GM19099 (cell line): ENCODE measurements around the gene SNRNP25.

Experiments used
- POLR2A ChIP-seq: IDR thresholded peaks from 3 replicates; pipeline ENCODE4 v1.6.1; 2011; ENCODE audit warnings: low read depth; ENCODE audit not compliant: insufficient read length; ENCODE audit errors: extremely low read depth

SNRNP25 gene

GRCh38 chr16:53346-54236 is at the start of gene SNRNP25, which contains the start of gene POLR3K:
Gene SNRNP25 (plus strand): TSS chr16:53828. CDS start chr16:54017, 189 bp downstream.
Gene POLR3K (minus strand): TSS chr16:53608. CDS start chr16:53586, 22 bp downstream.
- peak; percentile 89 for TF ChIP-seq POLR2A

GRCh38 chr16:9903-10665 is 43.5 kb upstream of the SNRNP25 start:
- no peak for TF ChIP-seq POLR2A

DNA sequence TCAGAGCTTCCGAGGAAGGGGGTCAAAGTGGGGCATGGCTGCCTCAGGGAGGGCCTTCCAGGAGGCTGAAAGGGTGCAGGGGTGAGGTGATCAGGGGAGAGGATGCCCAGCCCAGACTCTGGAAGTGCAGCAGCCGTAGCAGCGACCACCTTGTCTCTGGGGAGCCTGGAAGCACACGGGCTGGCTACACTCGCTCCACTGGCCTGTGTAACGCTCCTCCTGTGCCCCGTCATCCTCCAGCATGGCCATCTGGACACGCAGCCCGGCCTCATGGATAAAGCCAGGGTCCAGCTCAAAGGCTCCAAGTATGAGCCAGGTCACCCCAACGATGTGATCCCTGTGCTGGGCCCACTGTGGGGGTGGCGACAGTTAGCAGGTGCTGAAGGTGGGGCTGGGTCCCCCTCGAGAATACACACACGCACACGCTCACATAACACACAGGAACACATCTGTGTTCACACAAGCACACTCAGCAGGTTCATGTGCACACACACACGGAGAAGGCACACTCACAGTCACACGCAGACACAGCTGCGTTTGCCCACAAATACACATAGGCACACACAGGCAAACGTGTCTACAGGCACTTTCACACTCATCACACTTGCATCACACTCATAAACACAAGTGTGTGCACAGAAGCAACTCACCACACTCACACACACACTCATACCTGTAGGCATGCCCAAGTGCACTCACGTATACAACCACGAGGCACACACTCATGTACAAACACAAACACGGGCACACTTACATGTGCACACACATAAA is 19.6 kb upstream of the SNRNP25 start:
- TF ChIP-seq POLR2A, result no peak

DNA sequence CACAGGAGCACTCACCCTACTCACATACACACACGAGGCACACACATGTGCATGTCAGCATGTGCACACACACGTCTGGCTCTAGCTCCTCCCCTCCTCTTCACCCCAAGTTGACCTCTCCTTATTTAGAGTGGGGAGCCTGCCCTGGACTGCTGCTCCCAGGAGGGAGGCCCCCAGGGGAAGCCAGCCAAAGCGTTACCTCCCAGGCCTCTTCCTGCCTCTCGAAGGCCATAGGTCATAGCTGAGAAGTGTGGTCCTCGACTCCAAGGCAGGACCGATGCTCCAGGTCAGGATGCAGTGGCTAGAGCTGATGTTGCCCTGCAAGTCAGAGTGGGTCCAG is 19.0 kb upstream of the SNRNP25 start:
- peak; percentile 0 for TF ChIP-seq POLR2A

- TF ChIP-seq POLR2A, result no peak
These were observed 18.5 kb upstream of the SNRNP25 start for GRCh38 chr16:35011-35677.

DNA sequence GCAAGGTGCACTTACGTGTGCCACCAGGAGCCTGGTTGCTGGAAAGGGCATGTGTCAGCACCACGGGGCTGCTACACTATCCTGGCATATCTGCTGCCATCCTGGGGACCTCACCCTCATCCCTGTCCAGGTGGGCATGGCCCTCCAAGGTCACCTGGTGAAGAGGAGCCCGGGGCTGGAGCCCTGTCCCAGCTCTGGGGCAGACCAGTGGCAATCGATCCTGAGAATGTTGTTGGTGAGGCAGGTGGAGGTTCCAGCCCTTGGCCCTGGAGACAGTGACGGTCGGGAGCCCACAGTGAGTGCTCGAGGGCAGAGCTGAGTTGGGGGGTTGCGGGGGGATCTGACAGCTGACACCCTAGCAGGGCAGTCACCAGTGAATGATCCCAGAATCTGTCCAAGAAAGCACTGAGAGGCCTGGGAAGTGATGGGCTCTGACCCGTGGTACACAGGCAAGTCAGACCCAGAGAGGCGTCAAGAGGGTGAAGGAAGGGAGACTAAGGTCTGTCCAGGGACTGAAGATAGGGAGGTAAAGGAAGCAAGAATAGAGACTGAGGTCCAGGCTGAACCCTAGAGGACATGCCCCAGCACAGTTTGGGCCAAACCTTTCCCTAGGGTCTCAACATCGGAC is 17.8 kb upstream of the SNRNP25 start:
- no peak for TF ChIP-seq POLR2A

GRCh38 chr16:36336-36984 is 17.2 kb upstream of the SNRNP25 start:
- TF ChIP-seq POLR2A, result no peak

DNA sequence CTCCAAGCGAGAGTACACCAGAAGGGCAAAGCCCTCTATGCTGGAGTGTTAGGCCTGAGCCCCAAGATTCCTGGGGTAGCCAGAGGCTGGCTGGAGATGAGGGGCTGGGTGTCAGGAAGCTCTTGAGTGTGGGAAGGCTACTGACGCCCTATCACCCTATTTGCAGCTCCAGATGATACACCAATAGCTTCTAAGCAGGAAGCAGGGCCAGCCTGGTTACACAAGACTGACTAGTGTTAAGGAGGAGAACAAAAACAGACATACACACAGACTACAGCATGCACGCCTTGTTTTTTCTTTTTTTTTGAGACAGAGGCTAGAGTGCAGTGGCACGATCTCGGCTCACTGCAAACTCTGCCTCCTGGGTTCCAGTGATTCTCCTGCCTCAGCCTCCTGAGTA is 16.1 kb upstream of the SNRNP25 start:
- TF ChIP-seq POLR2A, result no peak

DNA sequence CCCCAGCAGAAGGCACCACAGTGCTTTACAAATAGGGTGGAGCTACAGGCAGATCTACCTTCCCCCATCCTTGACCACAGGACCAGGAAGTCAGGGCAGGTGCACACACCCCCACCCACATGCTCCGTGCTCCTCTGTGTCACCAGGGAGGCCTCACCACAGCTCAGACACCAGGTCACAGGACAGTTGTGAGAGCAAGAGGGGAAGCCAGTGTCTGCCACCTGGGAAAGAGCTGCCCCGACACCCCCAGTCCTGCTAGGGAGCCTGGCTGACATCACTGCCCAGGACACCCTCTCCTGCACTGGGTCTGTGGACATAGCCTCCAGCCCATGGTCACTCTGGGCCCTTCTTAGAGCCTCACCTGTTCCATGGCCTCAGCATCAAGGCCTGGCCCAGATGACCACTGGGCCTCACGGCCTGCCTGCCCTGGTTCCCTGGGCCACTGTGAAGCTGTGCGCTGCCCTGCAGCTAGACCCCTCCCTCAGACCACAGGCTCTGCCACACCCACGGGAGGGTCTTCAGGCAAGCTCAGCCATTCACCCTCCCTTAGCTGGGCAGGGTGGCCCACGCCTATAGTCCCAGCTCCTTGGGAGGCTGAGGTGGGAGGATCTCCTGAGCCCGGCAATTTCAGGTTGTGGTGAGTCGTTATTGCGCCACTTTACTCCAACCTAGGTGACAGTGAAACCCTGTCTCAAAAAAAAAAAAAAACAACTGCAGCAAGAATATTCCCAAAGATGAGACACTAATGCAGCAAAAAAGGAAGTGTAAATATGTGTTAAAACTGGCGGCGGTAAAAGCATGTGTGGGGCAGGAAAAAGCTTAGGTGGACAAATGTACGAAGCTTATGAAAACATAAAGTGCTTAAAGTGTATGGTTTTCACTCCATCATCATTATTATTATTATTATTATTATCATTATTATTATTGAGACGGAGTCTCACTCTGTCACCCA is 14.4 kb upstream of the SNRNP25 start:
- TF ChIP-seq POLR2A, result no peak

- TF ChIP-seq POLR2A, result no peak
These were observed 12.1 kb upstream of the SNRNP25 start for GRCh38 chr16:41439-42068.

DNA sequence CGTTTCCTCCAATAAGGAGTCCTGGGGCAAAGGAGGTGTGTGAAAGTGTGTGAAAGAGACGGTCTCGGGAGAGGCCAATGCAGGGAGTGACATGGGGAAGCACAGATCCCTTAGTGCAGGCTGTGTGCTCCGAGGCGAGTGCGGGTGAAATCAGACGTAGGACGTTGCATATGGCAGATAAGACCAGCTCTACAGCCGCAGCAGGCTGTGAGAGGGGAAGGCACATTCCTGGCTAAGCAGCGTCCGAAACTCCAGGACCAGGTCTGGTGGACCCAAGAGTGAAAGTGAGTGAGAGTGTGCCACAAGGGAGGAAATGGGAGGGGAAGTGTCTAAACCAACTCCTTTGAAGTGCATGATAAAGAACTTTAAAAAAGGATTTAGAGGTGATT is 11.6 kb upstream of the SNRNP25 start:
- TF ChIP-seq POLR2A, result no peak

DNA sequence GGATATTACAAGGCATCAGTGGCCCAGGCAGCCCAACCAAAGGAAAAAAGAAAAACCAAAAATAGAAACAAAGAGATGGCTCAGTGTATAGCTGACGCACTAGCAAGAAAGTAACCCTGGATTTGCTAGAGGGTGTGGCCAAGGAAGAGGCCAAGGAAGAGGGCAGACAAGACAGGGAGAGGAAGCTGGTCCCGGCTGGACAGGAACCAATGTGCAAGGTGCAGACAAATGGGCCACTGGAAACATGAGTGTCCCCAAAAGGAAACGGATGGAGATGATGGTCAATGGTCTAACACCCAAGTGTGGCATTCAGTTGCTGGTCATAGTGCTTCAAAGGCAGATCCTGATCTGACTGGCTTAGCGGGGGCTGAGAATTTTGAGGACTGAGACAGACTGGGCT is 10.9 kb upstream of the SNRNP25 start:
- TF ChIP-seq POLR2A, result no peak
